ENCODE results near the gene OTOP3. TPM values are rescaled to one million over a fixed set of nuclear protein-coding genes. Genes with fewer than 3 reads are reported as not detected.

Gene OTOP3
- total RNA-seq, 1 experiment from 2014 or later = not detected

DNA sequence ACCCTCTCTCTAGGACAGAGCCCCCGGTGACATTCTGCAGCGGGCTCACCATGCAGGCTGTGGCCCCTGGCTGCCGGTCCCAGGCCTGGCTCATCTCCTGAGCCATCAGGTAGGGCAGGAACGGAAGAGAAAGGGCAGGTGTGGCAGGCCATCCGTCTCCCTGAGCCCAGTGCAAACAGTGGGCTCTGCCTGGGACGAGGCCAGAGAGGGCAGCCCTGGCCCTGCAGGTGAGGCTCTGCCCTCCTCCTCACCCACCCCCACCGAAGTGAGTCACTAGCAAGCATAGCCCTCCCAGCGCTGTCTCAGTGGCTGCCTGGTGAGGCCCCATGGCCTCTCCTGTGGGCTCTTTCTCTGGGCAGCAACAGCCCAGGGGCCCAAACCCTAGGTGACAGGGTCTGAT lies 14.5 kb downstream of the OTOP3 start:
- no peak overlapping the region for H3K4me3 ChIP-seq
- no peaks in the 10 kb centered on the region for H3K79me2 ChIP-seq (ENCODE audit: low read depth)
- POLR2A ChIA-PET (ENCODE audit: unreplicated experiment) = interaction anchor here (0.7 kb wide), 1 partner anchor 15 kb away, joined by 3 read pairs; no protein-coding TSS in a partner anchor
- H3K27ac ChIP-seq = no peak overlapping the region
- no TSS peak for BruUV-seq (replicated peaks)
- H3K4me1 ChIP-seq (replicated peaks; ENCODE audit: insufficient read depth) = peaks cover 10% of the 10 kb centered on the region
- no peaks in the 10 kb centered on the region for H4K20me1 ChIP-seq (ENCODE audit: insufficient read depth)
- intact Hi-C loops (cut with micrococcal nuclease; ENCODE audit: unreplicated experiment) = loop anchor here (10.0 kb wide), 1 partner anchor 175 kb away; the partner anchor contains the start of gene NAT9
- H3K4me2 ChIP-seq = no peak overlapping the region; the same call in 1 of the 2 replicates
- no peak overlapping the region for H2AFZ ChIP-seq
- 0 out of 2 replicates have a peak, but pooled peaks cover 4% of the 10 kb centered on the region for H3K36me3 ChIP-seq (ENCODE audit: low read depth)
- CTCF ChIA-PET = interaction anchor here (0.6 kb wide), 1 partner anchor 48 kb away, joined by 4 read pairs; no protein-coding TSS in a partner anchor
- peak; percentile 45 to 51 for DNase-seq
- H3K27me3 ChIP-seq (ENCODE audit: insufficient read depth, low read depth) = no peaks in the 10 kb centered on the region
- TF ChIP-seq EZH2 (IDR thresholded peaks at IDR 0.05; ENCODE audit: low read depth) = no peak
- TF ChIP-seq, protein P1, sequence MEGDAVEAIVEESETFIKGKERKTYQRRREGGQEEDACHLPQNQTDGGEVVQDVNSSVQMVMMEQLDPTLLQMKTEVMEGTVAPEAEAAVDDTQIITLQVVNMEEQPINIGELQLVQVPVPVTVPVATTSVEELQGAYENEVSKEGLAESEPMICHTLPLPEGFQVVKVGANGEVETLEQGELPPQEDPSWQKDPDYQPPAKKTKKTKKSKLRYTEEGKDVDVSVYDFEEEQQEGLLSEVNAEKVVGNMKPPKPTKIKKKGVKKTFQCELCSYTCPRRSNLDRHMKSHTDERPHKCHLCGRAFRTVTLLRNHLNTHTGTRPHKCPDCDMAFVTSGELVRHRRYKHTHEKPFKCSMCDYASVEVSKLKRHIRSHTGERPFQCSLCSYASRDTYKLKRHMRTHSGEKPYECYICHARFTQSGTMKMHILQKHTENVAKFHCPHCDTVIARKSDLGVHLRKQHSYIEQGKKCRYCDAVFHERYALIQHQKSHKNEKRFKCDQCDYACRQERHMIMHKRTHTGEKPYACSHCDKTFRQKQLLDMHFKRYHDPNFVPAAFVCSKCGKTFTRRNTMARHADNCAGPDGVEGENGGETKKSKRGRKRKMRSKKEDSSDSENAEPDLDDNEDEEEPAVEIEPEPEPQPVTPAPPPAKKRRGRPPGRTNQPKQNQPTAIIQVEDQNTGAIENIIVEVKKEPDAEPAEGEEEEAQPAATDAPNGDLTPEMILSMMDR (conservative IDR thresholded peaks at IDR 0.05) = no peak
- H3K9me2 ChIP-seq (ENCODE audit: insufficient read depth) = no peaks in the 10 kb centered on the region
- H3F3A ChIP-seq (ENCODE audit: insufficient read depth, low read depth) = no peaks in the 10 kb centered on the region
- H3K9me3 ChIP-seq (ENCODE audit: insufficient read depth, low read depth) = no peaks in the 10 kb centered on the region

DNA sequence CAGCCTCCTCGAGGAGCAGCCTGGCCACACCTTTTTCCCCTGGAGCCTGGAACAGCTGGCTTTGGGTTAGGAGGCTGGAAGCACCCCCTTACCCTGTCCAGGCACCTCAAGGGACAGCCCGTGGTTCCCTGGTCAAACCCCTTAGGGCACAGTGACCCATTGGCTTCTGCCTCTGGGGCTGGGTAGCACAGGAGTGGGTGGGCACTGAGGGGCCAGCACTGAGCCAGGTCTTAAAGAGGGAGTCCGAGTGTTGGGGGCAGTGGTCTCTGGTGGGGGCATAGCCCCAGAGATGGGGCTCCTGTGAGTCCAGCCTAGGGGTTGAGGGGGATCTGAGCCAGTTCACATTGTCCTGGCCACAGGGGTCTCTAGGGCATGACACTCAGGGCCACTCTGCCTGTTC lies 15.4 kb downstream of the OTOP3 start:
- Histone ChIP-seq H3K79me2 (ENCODE audit: low read depth) (no peaks in the 10 kb centered on the region), H3K4me2 (no peak overlapping the region), H2AFZ (no peak overlapping the region), H3K27ac (no peak overlapping the region), H4K20me1 (ENCODE audit: insufficient read depth) (no peaks in the 10 kb centered on the region), H3K9me3 (ENCODE audit: insufficient read depth, low read depth) (no peaks in the 10 kb centered on the region), H3K9me2 (ENCODE audit: insufficient read depth) (no peaks in the 10 kb centered on the region), H3K4me1 (replicated peaks; ENCODE audit: insufficient read depth) (peaks cover 7% of the 10 kb centered on the region; the same call in 1 of the 2 replicates), H3F3A (ENCODE audit: insufficient read depth, low read depth) (no peaks in the 10 kb centered on the region), H3K27me3 (ENCODE audit: insufficient read depth, low read depth) (no peaks in the 10 kb centered on the region), H3K4me3 (no peak overlapping the region), H3K36me3 (ENCODE audit: low read depth) (0 out of 2 replicates have a peak, but pooled peaks cover 4% of the 10 kb centered on the region)
- DNase-seq = no peak
- BruUV-seq (replicated peaks) = no TSS peak
- POLR2A ChIA-PET (ENCODE audit: unreplicated experiment) = no interaction called here
- TF ChIP-seq EZH2 (IDR thresholded peaks at IDR 0.05; ENCODE audit: low read depth) = no peak
- TF ChIP-seq, protein P1 (conservative IDR thresholded peaks at IDR 0.05) = no peak
- CTCF ChIA-PET = no interaction called here
- intact Hi-C loops (cut with micrococcal nuclease; ENCODE audit: unreplicated experiment) = loop anchor here (10.0 kb wide), 1 partner anchor 176 kb away; the partner anchor contains the start of gene NAT9

GRCh38 chr17:74951680-74952421 lies 16.2 kb downstream of the OTOP3 start:
- no peak overlapping the region for H3K4me3 ChIP-seq
- POLR2A ChIA-PET (ENCODE audit: unreplicated experiment) = interaction anchor here (0.5 kb wide), 1 partner anchor 28 kb away, joined by 4 read pairs; no protein-coding TSS in a partner anchor
- no peaks in the 10 kb centered on the region for H3K27me3 ChIP-seq (ENCODE audit: insufficient read depth, low read depth)
- H4K20me1 ChIP-seq (ENCODE audit: insufficient read depth) = no peaks in the 10 kb centered on the region
- DNase-seq = no peak
- H3K9me2 ChIP-seq (ENCODE audit: insufficient read depth) = no peaks in the 10 kb centered on the region
- H3K4me1 ChIP-seq (replicated peaks; ENCODE audit: insufficient read depth) = peaks cover 7% of the 10 kb centered on the region; the same call in 1 of the 2 replicates
- TF ChIP-seq, protein P1 (conservative IDR thresholded peaks at IDR 0.05) = no peak
- TF ChIP-seq EZH2 (IDR thresholded peaks at IDR 0.05; ENCODE audit: low read depth) = no peak
- intact Hi-C loops (cut with micrococcal nuclease; ENCODE audit: unreplicated experiment) = loop anchor here (10.0 kb wide), 1 partner anchor 177 kb away; the partner anchor contains the start of gene NAT9
- H3K79me2 ChIP-seq (ENCODE audit: low read depth) = no peaks in the 10 kb centered on the region
- BruUV-seq (replicated peaks) = no TSS peak
- CTCF ChIA-PET = no interaction called here
- peaks cover under 1% of the 10 kb centered on the region; the same call in 1 of the 2 replicates for H3F3A ChIP-seq (ENCODE audit: insufficient read depth, low read depth)
- no peaks in the 10 kb centered on the region for H3K9me3 ChIP-seq (ENCODE audit: insufficient read depth, low read depth)
- no peak overlapping the region for H2AFZ ChIP-seq
- no peak overlapping the region for H3K4me2 ChIP-seq
- 0 out of 2 replicates have a peak, but pooled peaks cover 4% of the 10 kb centered on the region for H3K36me3 ChIP-seq (ENCODE audit: low read depth)
- H3K27ac ChIP-seq = no peak overlapping the region
